Stimulated activated CD4-positive, alpha-beta T cell treated with anti-CD3 and anti-CD28 coated beads, Interleukin-12 subunit alpha, Interleukin-12 subunit beta, amount 100 ng/mL, for 48 hours (primary cell): Measurements from ENCODE around the gene CPNE1.
A peak's percentile ranks its signal among the peaks of the same experiment; 100 is the strongest.

Experiments used
- DNase-seq, 3 donors: peaks; one replicate each; pipeline ENCODE4 v3.0.0-alpha.2; 2020; ENCODE audit warnings: low read depth in 2 of 3, low spot score in 1 of 3

The CPNE1 gene

DNA sequence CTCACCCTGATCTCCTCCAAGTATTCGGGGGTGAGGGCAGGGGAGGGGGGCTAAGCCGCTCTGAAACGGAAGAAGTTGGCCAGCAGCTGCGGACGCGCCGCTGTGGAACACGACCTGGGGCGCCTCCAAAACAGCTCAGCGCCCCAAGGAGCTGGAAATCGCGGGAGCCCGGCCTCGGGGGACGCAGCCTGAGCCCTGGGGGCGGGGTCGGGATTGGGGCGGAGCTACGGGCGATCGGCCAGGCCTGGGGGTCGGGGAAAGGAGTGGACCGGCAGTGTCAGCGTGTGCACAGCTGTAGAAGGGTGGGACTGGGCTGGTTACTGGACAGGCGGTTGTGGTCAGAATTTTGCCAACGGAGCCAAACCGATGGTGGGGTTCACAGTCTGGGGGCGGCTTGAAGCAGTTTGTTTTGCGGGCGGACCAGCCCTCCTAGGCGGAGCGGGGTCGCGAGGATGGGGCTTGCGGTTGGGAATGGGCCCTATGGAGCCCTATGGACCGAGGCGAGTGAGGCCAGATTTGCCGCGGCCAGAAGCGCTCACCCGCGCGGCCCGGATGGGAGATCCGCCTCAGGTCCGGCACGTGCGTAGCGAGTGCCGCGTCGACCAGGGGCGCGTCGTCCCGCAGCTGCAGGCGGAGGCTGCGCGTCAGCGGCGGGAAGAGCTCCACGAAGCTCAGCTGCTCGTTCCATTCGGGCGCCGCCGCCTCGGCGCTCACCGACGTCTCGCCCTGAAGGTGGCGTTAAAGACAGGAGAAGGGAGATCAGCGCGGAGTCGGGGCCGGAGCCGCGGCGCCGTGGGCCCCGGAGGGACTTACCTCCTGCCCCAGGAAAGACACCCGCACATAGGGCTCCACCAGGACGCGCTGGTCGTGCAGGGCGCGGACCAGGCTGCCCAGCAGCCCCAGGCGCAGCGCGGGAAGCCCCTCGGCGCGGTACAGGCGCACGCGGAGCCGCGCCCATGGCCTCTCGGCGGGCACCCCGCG lies 63.4 kb downstream of the CPNE1 start:
- peak; percentile 61 to 72 (median 70) for DNase-seq

- no peak for DNase-seq
These were observed 64.3 kb downstream of the CPNE1 start for GRCh38 chr20:35600176-35600992.

GRCh38 chr20:35599776-35600120 lies 65.0 kb downstream of the CPNE1 start:
- DNase-seq, result no peak

- DNase-seq, result no peak
These were observed 65.6 kb downstream of the CPNE1 start for GRCh38 chr20:35598899-35599775.

- no peak for DNase-seq
These were observed 66.2 kb downstream of the CPNE1 start for GRCh38 chr20:35598476-35598875.

GRCh38 chr20:35597186-35597585 lies 67.5 kb downstream of the CPNE1 start:
- DNase-seq, result no peak

GRCh38 chr20:35595901-35596300 lies 68.8 kb downstream of the CPNE1 start:
- no peak for DNase-seq

DNA sequence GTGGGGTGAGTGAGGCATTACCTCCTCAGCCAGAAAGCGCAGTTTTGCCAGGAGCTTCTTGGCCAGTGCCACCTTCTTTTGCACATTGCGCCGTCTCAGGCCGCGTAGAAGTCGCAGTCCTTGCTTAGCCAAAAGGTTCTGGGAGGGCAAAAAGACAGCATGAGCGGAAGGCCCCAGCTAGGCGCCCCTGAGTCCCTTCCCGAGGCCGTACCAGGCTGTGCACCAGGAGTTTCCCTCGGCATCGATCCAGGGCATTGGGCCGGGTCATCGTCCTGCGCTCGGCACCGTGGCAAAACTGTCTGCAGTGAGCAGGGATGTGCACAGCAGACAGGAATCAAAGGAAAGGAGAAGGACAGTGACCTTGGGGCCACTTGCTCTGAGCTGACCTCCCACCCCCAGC lies 69.2 kb downstream of the CPNE1 start:
- no peak for DNase-seq

GRCh38 chr20:35592339-35592974 lies 72.2 kb downstream of the CPNE1 start:
- no peak for DNase-seq

DNA sequence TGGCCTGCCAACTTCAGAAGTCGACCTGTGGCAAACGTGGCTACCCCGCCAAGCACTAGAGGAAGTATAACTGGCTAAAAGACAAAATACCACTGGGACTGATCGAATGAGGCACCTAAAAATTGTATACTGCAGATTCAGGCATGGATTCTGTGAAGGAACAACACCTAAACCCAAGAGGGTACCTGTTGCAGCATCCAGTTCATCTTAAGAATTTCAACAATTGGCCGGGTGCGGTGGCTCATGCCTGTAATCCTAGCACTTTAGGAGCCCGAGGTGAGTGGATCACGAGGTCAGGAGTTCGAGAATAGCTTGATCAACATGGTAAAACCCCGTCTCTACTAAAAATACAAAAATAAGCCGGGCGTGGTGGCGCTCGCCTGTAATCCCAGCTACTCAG lies 76.3 kb downstream of the CPNE1 start:
- DNase-seq, result no peak

DNA sequence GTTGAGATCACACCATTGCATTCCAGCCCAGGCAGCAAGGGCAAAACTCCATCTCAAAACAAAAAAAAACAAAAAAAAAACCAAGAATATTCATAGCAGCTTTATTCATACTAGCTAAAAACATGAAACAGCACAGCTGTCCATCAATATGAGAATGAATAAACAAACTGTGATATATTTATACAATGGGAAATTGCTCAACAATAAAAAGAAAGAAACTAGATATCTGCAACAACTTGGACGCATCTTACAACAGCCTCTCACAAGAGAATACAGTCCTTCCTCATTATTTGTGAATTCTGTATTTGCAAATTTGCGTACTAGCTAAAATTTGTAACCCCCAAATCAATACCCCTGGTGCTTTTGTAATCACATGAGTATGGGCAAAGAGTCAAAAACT lies 77.3 kb downstream of the CPNE1 start:
- DNase-seq, result no peak

- DNase-seq, result no peak
These were observed 77.8 kb downstream of the CPNE1 start for GRCh38 chr20:35586751-35587425.

- DNase-seq, result no peak
These were observed 80.8 kb downstream of the CPNE1 start for GRCh38 chr20:35583636-35584560.

- DNase-seq, result no peak
These were observed 81.8 kb downstream of the CPNE1 start for GRCh38 chr20:35582741-35583404.

GRCh38 chr20:35582131-35582530 lies 82.6 kb downstream of the CPNE1 start:
- DNase-seq, result no peak

- no peak for DNase-seq
These were observed 85.5 kb downstream of the CPNE1 start for GRCh38 chr20:35579196-35579595.

- no peak for DNase-seq
These were observed 86.2 kb downstream of the CPNE1 start for GRCh38 chr20:35578469-35578868.

GRCh38 chr20:35576816-35577215 lies 87.9 kb downstream of the CPNE1 start:
- no peak for DNase-seq
